Measurements from ENCODE around the gene CDHR3.

GRCh38 chr7:106001196-106001595, 38.1 kb downstream of the CDHR3 start:
- TF ChIP-seq GATA2 (IDR thresholded peaks at IDR 0.05; ENCODE audit: low read depth, low read length) (no peak), GATA3 (IDR thresholded peaks at IDR 0.05; ENCODE audit: low read depth, low read length) (no peak)
